Activated CD8-positive, alpha-beta T cell treated with anti-CD3 and anti-CD28 coated beads for 36 hours (primary cell): Measurements from ENCODE around the gene GRB10. TPM values are rescaled to one million over a fixed set of nuclear protein-coding genes. Genes with fewer than 3 reads are reported as not detected.

Experiments
- ATAC-seq: fragments of 200-7000 bp; cut with Tn5 transposase; one replicate; pipeline ENCODE4 v1.10.0; 2021; ENCODE audit warnings: mild to moderate bottlenecking, moderate library complexity
- CTCF ChIA-PET: fragments of 350-600 bp; sonication (Branson Sonifier 250); formaldehyde crosslinking; loops from one replicate; lab custom pipeline; 2021; ENCODE audit warnings: antibody characterized with exemption; lab: Charles Lee
- POLR2A ChIA-PET: fragments of 350-600 bp; sonication (Branson Sonifier 250); formaldehyde crosslinking; loops from one replicate; lab custom pipeline; 2021; ENCODE audit warnings: antibody characterized with exemption; lab: Charles Lee
- DNase-seq: peaks from one replicate; pipeline ENCODE4 v3.0.0-alpha.2; 2020
- H3K27ac Mint-ChIP-seq: one replicate; pipeline ENCODE4 v1.8.0; 2021; ENCODE audit warnings: mild to moderate bottlenecking, mixed read lengths
- H3K27me3 Mint-ChIP-seq: one replicate; pipeline ENCODE4 v1.8.0; 2021; ENCODE audit warnings: mixed read lengths
- H3K36me3 Mint-ChIP-seq: one replicate; pipeline ENCODE4 v1.8.0; 2021; ENCODE audit warnings: low read depth, mixed read lengths
- H3K4me1 Mint-ChIP-seq: one replicate; pipeline ENCODE4 v1.8.0; 2021; ENCODE audit warnings: low read depth, mixed read lengths
- H3K4me3 Mint-ChIP-seq: one replicate; pipeline ENCODE4 v1.8.0; 2021; ENCODE audit warnings: mild to moderate bottlenecking, moderate library complexity, mixed read lengths
- H3K9me3 Mint-ChIP-seq: one replicate; pipeline ENCODE4 v1.8.0; 2021; ENCODE audit warnings: mixed read lengths
- intact Hi-C: fragments of 100-400 bp; cut with micrococcal nuclease; formaldehyde crosslinking; loops from one replicate; pipeline ENCODE4 v1.10.0; 2022
- total RNA-seq, 2 experiments: library from RNA; stranded (reverse); gene quantifications; one replicate each; pipeline ENCODE4 v1.2.3, GENCODE V29; 2021
- TF ChIP-seq, protein P1 (sequence below): fragments of 200-600 bp; IDR thresholded peaks from one replicate; pipeline ENCODE4 v1.8.0; 2022; ENCODE audit warnings: antibody characterized with exemption, mild to moderate bottlenecking

GRB10 gene
- total RNA-seq, 2 experiments from 2014 or later: 5.6 to 6.9 TPM

- H3K4me1 Mint-ChIP-seq: peaks cover 11% of the 10 kb centered on the region
- ChIA-PET POLR2A (no interaction called here), CTCF (interaction anchor here (1.2 kb wide), 1 partner anchor 154 kb away, joined by 3 read pairs; no protein-coding TSS in a partner anchor)
- no peaks in the 10 kb centered on the region for H3K36me3 Mint-ChIP-seq
- ATAC-seq (no peak), DNase-seq (no peak)
- TF ChIP-seq, protein P1, sequence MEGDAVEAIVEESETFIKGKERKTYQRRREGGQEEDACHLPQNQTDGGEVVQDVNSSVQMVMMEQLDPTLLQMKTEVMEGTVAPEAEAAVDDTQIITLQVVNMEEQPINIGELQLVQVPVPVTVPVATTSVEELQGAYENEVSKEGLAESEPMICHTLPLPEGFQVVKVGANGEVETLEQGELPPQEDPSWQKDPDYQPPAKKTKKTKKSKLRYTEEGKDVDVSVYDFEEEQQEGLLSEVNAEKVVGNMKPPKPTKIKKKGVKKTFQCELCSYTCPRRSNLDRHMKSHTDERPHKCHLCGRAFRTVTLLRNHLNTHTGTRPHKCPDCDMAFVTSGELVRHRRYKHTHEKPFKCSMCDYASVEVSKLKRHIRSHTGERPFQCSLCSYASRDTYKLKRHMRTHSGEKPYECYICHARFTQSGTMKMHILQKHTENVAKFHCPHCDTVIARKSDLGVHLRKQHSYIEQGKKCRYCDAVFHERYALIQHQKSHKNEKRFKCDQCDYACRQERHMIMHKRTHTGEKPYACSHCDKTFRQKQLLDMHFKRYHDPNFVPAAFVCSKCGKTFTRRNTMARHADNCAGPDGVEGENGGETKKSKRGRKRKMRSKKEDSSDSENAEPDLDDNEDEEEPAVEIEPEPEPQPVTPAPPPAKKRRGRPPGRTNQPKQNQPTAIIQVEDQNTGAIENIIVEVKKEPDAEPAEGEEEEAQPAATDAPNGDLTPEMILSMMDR: no peak
- intact Hi-C loops: no loop called here
- H3K9me3 Mint-ChIP-seq: no peaks in the 10 kb centered on the region
- no peak overlapping the region for H3K27ac Mint-ChIP-seq
- H3K27me3 Mint-ChIP-seq: no peaks in the 10 kb centered on the region
- no peak overlapping the region for H3K4me3 Mint-ChIP-seq
Observed at GRCh38 chr7:50723173-50723572, 59.5 kb downstream of the GRB10 start.

- Mint-ChIP-seq H3K4me1 (peaks cover 11% of the 10 kb centered on the region), H3K36me3 (no peaks in the 10 kb centered on the region), H3K4me3 (no peak overlapping the region), H3K27me3 (no peaks in the 10 kb centered on the region), H3K27ac (no peak overlapping the region), H3K9me3 (no peaks in the 10 kb centered on the region)
- intact Hi-C loops: no loop called here
- ChIA-PET CTCF (no interaction called here), POLR2A (no interaction called here)
- ATAC-seq (no peak), DNase-seq (no peak)
- TF ChIP-seq, protein P1: no peak
Observed at GRCh38 chr7:50721661-50722259, 60.9 kb downstream of the GRB10 start.

DNA sequence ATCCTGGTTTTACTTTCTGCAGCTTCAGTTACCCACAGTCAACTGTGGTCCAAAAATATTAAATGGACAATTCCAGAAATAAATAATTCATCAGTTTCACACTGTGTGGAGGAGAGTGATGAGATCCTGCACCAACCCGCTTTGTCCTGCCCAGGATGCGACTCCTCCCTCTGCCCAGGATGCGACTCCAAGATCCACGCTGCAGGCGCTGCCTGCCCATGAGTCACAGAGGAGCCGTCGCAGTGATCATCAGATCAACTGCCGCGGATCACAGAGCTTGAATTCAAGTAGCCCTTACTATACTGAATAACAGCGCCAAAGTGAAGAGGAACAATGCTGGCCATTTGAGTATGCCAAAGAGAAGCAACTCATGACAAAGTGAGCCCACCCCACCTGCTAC is 61.5 kb downstream of the GRB10 start:
- intact Hi-C loops: no loop called here
- peaks cover 11% of the 10 kb centered on the region for H3K4me1 Mint-ChIP-seq
- H3K9me3 Mint-ChIP-seq: no peaks in the 10 kb centered on the region
- no peak overlapping the region for H3K4me3 Mint-ChIP-seq
- no peaks in the 10 kb centered on the region for H3K36me3 Mint-ChIP-seq
- TF ChIP-seq, protein P1: no peak
- DNase-seq: no peak
- no peaks in the 10 kb centered on the region for H3K27me3 Mint-ChIP-seq
- POLR2A ChIA-PET: interaction anchor here (1.0 kb wide), 1 partner anchor 85 kb away, joined by 3 read pairs; no protein-coding TSS in a partner anchor
- CTCF ChIA-PET: interaction anchor here (1.6 kb wide), 1 partner anchor 10 kb away, joined by 4 read pairs; no protein-coding TSS in a partner anchor
- no peak overlapping the region for H3K27ac Mint-ChIP-seq
- ATAC-seq: no peak

- no peaks in the 10 kb centered on the region for H3K9me3 Mint-ChIP-seq
- H3K27ac Mint-ChIP-seq: no peak overlapping the region
- TF ChIP-seq, protein P1: no peak
- DNase-seq (no peak), ATAC-seq (no peak)
- intact Hi-C loops: no loop called here
- POLR2A ChIA-PET: interaction anchor here (1.0 kb wide), 1 partner anchor 86 kb away, joined by 3 read pairs; no protein-coding TSS in a partner anchor
- no peaks in the 10 kb centered on the region for H3K36me3 Mint-ChIP-seq
- CTCF ChIA-PET: interaction anchor here (1.6 kb wide), 1 partner anchor 11 kb away, joined by 4 read pairs; no protein-coding TSS in a partner anchor
- H3K4me1 Mint-ChIP-seq: peaks cover 11% of the 10 kb centered on the region
- H3K27me3 Mint-ChIP-seq: no peaks in the 10 kb centered on the region
- H3K4me3 Mint-ChIP-seq: no peak overlapping the region
Observed at GRCh38 chr7:50720295-50720694, 62.4 kb downstream of the GRB10 start.

DNA sequence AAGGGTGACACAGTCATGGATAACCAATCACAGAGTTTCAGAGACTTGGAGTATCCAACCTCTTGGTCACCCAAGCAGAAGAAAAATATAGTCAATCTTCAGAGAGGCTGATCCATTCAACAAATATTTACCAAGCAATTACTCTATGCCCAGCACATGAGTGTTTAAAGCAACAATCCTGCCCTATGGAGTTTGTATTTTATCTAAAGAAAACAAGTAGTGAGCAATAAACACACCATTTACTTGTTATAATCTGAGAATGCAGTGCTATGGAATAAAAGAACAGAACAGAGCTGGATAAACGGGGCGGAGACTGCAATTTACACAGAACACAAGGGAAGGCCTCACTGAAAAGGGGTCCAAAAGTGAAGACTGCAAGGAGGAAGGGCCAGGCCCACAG is 63.8 kb downstream of the GRB10 start:
- ChIA-PET POLR2A (interaction anchor here (0.6 kb wide), 1 partner anchor 199 kb away, joined by 3 read pairs; no protein-coding TSS in a partner anchor), CTCF (no interaction called here)
- Mint-ChIP-seq H3K27me3 (no peaks in the 10 kb centered on the region), H3K4me3 (no peak overlapping the region), H3K9me3 (no peaks in the 10 kb centered on the region), H3K36me3 (no peaks in the 10 kb centered on the region), H3K27ac (no peak overlapping the region), H3K4me1 (peaks cover 2% of the 10 kb centered on the region)
- intact Hi-C loops: no loop called here
- ATAC-seq (no peak), DNase-seq (no peak)
- TF ChIP-seq, protein P1: no peak
